Mucosa of rectum (tissue), 2 donors: ENCODE measurements around the gene SS18.

Experiments
- H3K27ac ChIP-seq, 2 donors: one replicate each; pipeline ENCODE4 v1.7.0; 2013; ENCODE audit warnings: inconsistent platforms in 2 of 2, low read depth in 2 of 2, low read length in 2 of 2
- H3K27me3 ChIP-seq, 2 donors: one replicate each; pipeline ENCODE4 v1.7.0; 2013; ENCODE audit warnings: low read length in 2 of 2; ENCODE audit not compliant: control insufficient read depth in 2 of 2, insufficient read depth in 2 of 2
- H3K36me3 ChIP-seq, 2 donors: one replicate each; pipeline ENCODE4 v1.7.0; 2013; ENCODE audit warnings: low read length in 2 of 2; ENCODE audit not compliant: control insufficient read depth in 2 of 2, insufficient read depth in 2 of 2
- H3K4me1 ChIP-seq, 2 donors: one replicate each; pipeline ENCODE4 v1.7.0; 2013; ENCODE audit warnings: low read length in 2 of 2, mild to moderate bottlenecking in 1 of 2; ENCODE audit not compliant: control insufficient read depth in 2 of 2, insufficient read depth in 2 of 2
- H3K4me3 ChIP-seq, 2 donors: one replicate each; pipeline ENCODE4 v1.7.0; 2013; ENCODE audit warnings: low read length in 2 of 2
- H3K9ac ChIP-seq, 2 donors: one replicate each; pipeline ENCODE4 v1.7.0; 2013; ENCODE audit warnings: low read length in 2 of 2, low read depth in 1 of 2, mild to moderate bottlenecking in 1 of 2
- H3K9me3 ChIP-seq, 2 donors: one replicate each; pipeline ENCODE4 v1.7.0; 2013; ENCODE audit warnings: low read length in 2 of 2; ENCODE audit not compliant: control insufficient read depth in 2 of 2
- donor health status: healthy.
- donor health status: Normal muscosa, but diverticular disease.

SS18 gene

DNA sequence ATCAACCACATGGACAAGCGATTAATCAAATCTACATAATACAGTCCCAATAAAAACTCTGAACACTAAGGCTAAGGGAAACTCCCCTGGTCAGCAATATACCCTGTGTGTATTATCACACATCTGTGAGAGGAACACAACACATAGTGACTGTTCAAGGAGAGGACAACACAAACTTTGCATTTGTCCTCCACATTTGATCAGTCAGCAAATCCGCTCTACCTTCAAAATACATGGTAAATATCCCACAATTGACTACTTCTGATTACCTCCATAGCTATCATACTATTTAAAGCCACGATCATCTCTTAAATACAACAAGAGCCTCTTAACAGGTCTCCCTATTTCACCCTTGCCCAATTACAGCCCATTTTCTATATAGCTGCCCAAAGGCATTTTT, 45.6 kb downstream of the SS18 start:
- Histone ChIP-seq H3K4me1 (no peaks in the 10 kb centered on the region), H3K4me3 (no peak overlapping the region), H3K27ac (no peak overlapping the region), H3K9ac (no peak overlapping the region), H3K9me3 (no peaks in the 10 kb centered on the region), H3K36me3 (peaks cover 0 to 14% of the 10 kb centered on the region in 2 donors), H3K27me3 (no peaks in the 10 kb centered on the region)

DNA sequence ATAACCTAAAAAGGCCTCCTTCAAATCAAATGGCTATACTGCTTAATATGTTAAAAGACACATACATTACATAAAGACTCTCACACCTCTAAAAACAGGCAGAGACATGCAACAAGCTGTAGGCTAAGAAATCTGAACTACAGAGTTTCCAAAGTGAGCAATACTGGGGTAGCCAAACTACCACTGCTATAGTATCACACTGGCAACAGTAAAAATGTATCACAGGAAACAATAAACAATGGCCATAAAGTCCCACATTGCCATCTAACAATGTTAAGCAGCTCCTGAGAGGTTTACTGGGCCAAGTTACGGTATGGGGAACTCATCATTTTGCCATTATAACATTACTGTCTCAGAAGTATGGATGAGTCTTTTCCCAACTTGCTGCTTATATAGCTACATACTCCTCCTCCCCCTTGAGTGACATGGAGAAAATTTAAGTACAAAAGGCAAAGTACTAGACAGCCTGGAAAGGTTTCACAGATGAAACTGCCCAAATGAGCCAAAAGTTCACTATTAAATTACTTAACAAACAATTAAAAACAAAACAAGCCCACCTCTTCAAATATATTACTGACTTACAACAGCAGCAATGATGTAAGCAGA, 50.3 kb downstream of the SS18 start:
- no peaks in the 10 kb centered on the region for H3K4me1 ChIP-seq
- H3K9me3 ChIP-seq: no peaks in the 10 kb centered on the region
- H3K36me3 ChIP-seq: peaks cover 11% of the 10 kb centered on the region in 2 donors
- no peaks in the 10 kb centered on the region for H3K27me3 ChIP-seq
- no peak overlapping the region for H3K4me3 ChIP-seq
- H3K9ac ChIP-seq: no peak overlapping the region
- no peak overlapping the region for H3K27ac ChIP-seq

- H3K27me3 ChIP-seq: no peaks in the 10 kb centered on the region
- H3K27ac ChIP-seq: no peak overlapping the region
- H3K9ac ChIP-seq: no peak overlapping the region
- no peak overlapping the region for H3K4me3 ChIP-seq
- H3K9me3 ChIP-seq: no peaks in the 10 kb centered on the region
- H3K36me3 ChIP-seq: peaks cover 15 to 18% of the 10 kb centered on the region in 2 donors
- no peaks in the 10 kb centered on the region for H3K4me1 ChIP-seq
These were observed 51.2 kb downstream of the SS18 start for GRCh38 chr18:26039203-26039602.

- H3K9me3 ChIP-seq: no peaks in the 10 kb centered on the region
- H3K9ac ChIP-seq: no peak overlapping the region
- H3K27me3 ChIP-seq: no peaks in the 10 kb centered on the region
- peaks cover 30 to 36% of the 10 kb centered on the region in 2 donors for H3K36me3 ChIP-seq
- no peak overlapping the region for H3K4me3 ChIP-seq
- no peak overlapping the region for H3K27ac ChIP-seq
- no peaks in the 10 kb centered on the region for H3K4me1 ChIP-seq
These were observed 53.8 kb downstream of the SS18 start for GRCh38 chr18:26036635-26037034.

DNA sequence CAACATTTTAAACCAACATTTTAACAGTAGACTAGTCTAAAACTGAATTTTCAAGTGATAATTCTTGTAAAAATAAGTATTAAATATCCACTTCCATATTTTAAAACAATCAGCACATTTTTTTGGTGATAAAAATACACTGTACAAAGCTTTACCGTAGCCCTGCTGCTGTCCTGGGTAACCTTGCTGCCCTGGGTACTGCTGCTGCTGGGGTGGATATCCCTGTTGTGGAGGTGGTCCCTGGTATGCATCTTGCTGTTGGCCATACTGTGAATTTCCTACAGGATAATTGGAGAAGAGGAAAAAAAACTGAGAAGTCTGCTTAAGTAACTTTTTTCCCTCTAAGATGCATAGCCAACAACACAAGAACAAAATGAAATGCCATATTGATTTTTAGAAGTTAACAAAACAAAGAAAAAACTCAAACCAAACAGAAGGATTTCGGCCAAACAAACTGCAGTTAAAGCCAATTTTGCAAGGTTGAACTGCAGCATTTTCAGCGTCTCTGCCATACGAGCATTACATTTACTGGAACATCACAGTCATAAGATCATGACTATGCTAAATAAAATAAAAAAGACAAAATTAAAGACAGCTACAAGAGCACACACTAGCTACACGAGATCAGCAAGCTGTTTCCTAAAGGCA, 55.4 kb downstream of the SS18 start:
- Histone ChIP-seq H3K27me3 (no peaks in the 10 kb centered on the region), H3K4me3 (no peak overlapping the region), H3K36me3 (peaks cover 43 to 52% of the 10 kb centered on the region in 2 donors), H3K9me3 (no peaks in the 10 kb centered on the region), H3K4me1 (no peaks in the 10 kb centered on the region), H3K9ac (no peak overlapping the region), H3K27ac (no peak overlapping the region)

DNA sequence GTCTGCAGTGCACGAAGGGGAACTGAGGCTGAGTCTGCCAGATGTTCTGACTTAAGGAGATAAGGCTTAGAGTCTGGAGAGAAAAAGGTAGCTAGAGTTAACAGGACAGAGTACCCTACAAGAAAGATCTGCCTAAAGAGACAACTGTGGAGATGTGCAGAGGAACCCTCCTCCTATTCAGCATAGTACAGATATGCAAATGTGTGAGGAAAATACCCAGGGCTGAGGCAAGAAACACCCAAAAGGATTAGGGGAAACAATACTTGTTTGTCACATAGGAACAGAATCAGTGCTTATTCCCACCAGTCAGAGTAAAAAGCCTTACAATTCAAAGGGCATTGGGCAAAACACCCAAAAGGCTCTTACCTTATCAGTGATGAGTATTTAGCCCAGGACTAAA, 67.8 kb downstream of the SS18 start:
- H3K4me3 ChIP-seq: no peak overlapping the region
- H3K27ac ChIP-seq: no peak overlapping the region
- no peaks in the 10 kb centered on the region for H3K27me3 ChIP-seq
- no peak overlapping the region for H3K9ac ChIP-seq
- H3K36me3 ChIP-seq: peaks cover 38 to 42% of the 10 kb centered on the region in 2 donors
- no peaks in the 10 kb centered on the region for H3K4me1 ChIP-seq
- no peaks in the 10 kb centered on the region for H3K9me3 ChIP-seq

GRCh38 chr18:26021061-26021754, 69.2 kb downstream of the SS18 start:
- no peak overlapping the region for H3K27ac ChIP-seq
- no peaks in the 10 kb centered on the region for H3K4me1 ChIP-seq
- H3K4me3 ChIP-seq: no peak overlapping the region
- no peaks in the 10 kb centered on the region for H3K27me3 ChIP-seq
- H3K9ac ChIP-seq: no peak overlapping the region
- H3K36me3 ChIP-seq: peaks cover 44 to 50% of the 10 kb centered on the region in 2 donors
- H3K9me3 ChIP-seq: no peaks in the 10 kb centered on the region

DNA sequence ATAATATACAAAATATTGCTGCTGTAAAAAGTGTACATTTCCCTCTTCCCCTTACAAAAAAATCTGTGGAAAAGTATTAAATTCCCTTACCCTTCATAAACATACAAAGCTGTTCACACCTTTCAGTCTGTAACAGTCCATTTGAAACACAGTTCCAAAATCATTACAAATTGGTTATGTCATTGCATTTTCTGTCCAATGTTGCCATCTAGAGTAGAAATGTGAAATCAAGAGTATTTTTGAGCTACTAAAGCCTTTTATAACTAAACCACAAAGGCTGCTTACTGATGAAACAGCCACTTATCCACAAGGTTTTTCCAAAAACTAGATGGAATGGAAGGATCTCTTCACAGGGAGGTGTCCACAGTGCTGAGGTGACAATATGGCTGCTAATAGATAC, 72.5 kb downstream of the SS18 start:
- Histone ChIP-seq H3K36me3 (peaks cover 37 to 48% of the 10 kb centered on the region in 2 donors), H3K4me3 (no peak overlapping the region)

GRCh38 chr18:26014462-26014861, 76.0 kb downstream of the SS18 start:
- no peak overlapping the region for H3K9ac ChIP-seq
- H3K4me1 ChIP-seq: no peaks in the 10 kb centered on the region
- H3K4me3 ChIP-seq: no peak overlapping the region
- H3K27me3 ChIP-seq: no peaks in the 10 kb centered on the region
- no peaks in the 10 kb centered on the region for H3K9me3 ChIP-seq
- H3K36me3 ChIP-seq: peaks cover 21 to 29% of the 10 kb centered on the region in 2 donors
- H3K27ac ChIP-seq: no peak overlapping the region

More for the DNA sequence above, 72.5 kb downstream of the SS18 start:
- Histone ChIP-seq H3K4me1 (no peaks in the 10 kb centered on the region), H3K27me3 (no peaks in the 10 kb centered on the region), H3K9me3 (no peaks in the 10 kb centered on the region), H3K9ac (no peak overlapping the region), H3K27ac (no peak overlapping the region)

GRCh38 chr18:26008619-26009018, 81.8 kb downstream of the SS18 start:
- Histone ChIP-seq H3K9me3 (no peaks in the 10 kb centered on the region), H3K27me3 (no peaks in the 10 kb centered on the region), H3K4me3 (no peak overlapping the region), H3K36me3 (peaks cover 0 to 1% of the 10 kb centered on the region in 2 donors), H3K4me1 (no peaks in the 10 kb centered on the region), H3K27ac (no peak overlapping the region), H3K9ac (no peak overlapping the region)
